HG02759 (cell line): ENCODE data around the gene C16orf92.
"Not testable (repeated sequence)": the region's sequence is repeated elsewhere in the genome, so short reads cannot be mapped to it uniquely, and the experiment has no call there.

Source experiments
- ATAC-seq: cut with Tn5 transposase; IDR thresholded peaks from one replicate; pipeline ENCODE4 v1.9.1; 2021; ENCODE audit warnings: mild to moderate bottlenecking, moderate library complexity; ENCODE audit not compliant: unreplicated experiment

The C16orf92 gene

DNA sequence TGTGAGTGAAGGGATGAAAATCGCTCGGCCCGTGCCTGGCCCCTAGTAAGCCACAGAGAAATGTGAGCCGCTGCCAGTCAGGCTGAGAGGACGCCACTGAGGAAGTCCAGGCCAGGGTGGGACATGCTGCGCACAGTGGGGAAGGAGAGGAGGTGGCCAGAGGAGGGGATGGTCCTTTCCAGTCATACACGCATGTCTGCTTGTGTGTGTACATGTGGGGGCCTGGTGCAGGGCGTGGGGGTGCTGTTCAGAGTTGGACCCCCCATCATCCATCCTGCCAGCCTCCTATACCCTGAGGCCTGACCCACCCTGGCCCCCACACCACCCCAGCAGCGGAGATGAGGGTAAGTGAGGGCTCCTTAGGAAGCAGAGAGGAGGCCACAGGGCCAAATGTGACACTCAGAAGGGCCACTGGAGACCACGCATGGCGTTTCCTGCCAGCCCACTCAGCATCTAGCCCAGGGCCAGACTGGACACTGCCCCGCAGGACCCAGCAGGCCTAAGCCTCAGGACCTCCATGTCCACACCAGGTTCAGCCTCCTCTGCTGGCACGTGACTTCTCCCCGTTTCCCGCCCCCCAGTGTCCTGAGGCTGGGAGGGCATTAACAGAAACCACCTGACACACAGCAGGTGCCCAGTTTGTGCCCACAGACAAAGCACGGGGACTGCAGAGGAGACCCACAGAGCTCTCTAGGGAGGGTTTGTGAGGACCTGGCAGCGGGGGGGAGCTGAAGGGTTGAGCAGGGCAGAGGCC is 19.2 kb upstream of the C16orf92 start:
- no peak for ATAC-seq

DNA sequence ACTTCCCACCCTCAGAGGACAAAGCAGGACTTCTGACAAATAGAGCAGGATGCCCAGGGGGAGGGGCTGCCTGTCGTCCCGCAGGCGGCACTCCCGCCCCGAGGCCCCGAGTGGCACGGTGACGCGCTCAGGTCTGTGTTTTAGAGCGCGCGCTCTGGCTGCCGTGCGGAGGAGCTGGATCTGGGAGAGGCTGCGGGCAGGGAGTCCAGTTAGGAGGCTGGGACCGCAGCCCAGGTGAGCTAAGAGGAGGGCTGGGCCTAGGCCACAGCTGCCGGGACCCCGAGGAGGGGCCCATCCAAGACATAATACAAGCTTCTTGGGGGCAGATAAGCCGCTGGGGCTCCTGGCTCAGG is 18.6 kb upstream of the C16orf92 start:
- ATAC-seq, result no peak

DNA sequence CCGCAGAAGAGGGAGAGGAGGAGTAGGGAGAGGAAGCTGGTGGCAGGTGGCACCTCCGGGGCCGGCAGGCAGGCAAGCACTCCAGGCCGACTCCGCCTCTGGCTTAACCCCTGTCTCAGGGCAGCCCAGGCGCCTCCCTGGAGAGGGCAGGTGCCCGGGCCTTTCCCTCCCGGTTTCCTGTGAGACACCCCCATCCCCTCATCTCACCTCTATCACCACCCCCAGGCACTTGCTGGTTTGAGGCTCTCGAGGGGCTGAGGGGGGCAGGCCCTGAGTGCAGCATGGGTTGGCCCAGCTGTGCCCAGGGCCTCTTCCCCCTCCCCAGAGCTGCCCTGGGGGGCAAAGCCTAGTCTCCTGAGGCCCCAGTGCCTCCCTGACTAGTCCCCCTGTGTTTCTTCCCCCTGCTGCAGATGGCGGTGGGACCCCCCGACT is 18.2 kb upstream of the C16orf92 start:
- ATAC-seq, result no peak

- no peak for ATAC-seq
These were observed 17.5 kb upstream of the C16orf92 start for GRCh38 chr16:30005341-30006094.

DNA sequence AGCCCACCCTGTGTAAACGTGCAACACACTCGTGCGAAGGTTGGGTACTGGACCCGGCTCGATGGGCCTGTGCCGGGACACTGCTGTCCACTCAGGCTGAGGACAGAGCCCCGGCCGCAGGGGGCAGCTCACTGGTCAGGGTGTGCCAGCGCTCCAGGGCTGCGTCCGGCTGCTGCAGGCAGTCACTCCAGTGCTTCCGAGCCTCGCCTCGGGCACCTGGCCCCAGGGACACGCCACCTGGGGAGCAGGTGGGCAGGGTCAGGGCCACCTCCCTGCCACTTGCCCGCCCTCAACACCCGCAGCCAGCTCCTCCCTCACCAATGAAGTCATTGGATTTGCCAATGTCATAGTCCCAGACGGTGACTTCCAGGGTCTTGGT is 16.9 kb upstream of the C16orf92 start:
- no peak for ATAC-seq

DNA sequence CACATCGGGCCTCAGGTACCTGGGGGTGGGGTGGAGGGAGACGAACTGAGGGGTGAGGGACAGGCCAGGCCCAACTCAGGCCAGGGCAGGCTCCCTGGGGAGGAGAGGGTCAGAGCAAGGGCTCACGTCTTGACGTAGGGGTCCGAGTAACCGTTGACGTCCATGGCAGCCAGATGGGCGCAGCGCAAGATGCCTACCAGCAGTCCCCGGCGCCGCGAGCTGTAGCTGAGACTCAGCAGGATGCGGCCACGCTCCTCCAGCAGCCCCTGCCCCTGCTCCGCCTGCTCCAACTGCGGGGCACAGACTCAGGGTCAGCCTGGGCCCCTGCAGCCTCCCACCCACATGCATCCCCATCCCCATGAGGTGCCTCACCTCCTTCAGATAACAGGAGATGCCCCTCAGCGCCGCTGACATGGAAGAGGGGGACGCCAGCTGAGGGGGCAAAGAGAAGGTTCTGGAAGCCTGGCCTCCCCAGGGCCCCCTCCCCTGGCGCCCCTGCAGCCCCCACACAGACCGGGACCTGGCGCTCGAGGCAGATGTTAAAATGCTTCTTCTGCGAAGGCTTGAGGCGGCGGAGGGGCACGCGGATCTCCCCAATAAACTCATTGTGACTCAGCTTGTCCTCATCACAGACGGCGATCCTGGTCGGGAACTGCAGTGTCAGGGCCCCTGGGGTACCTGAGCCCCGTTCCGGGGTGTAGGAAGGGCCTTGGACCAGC is 16.2 kb upstream of the C16orf92 start:
- ATAC-seq, result no peak

DNA sequence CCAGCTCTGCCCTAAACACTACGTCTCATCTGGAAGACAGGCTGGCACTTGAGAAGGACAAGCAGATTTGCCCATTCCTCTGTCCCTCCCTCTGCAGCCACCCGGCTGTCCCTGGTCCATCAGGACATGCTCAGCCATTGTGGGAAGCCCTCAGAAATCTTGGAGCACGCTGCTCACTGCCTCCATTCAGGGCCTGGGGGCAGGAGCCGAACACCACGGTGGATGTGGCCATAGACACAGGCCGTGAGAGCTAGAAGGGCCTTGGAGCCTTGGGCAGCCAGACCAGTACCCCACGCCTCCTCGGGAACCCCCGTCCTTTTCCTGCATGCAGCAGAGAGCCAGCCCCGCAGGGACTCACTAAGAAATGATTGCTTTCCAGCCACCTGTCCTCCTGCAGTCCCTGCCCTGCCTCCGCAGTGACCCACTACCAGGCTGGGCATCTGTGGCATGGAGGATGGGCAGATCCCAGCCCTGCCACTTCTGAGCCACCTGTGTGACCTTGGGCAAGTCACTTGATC is 15.6 kb upstream of the C16orf92 start:
- no peak for ATAC-seq

GRCh38 chr16:30009085-30009862 is 13.7 kb upstream of the C16orf92 start:
- ATAC-seq, result no peak

GRCh38 chr16:30009990-30010843 is 12.8 kb upstream of the C16orf92 start:
- ATAC-seq, result no peak

- no peak for ATAC-seq
These were observed 11.9 kb upstream of the C16orf92 start, which contains the start of gene DOC2A for GRCh38 chr16:30010844-30011713. DOC2A (minus strand) TSS chr16:30011027; CDS start chr16:30010222, 805 bp downstream.

- no peak for ATAC-seq
These were observed 11.1 kb upstream of the C16orf92 start for GRCh38 chr16:30011714-30012504.

DNA sequence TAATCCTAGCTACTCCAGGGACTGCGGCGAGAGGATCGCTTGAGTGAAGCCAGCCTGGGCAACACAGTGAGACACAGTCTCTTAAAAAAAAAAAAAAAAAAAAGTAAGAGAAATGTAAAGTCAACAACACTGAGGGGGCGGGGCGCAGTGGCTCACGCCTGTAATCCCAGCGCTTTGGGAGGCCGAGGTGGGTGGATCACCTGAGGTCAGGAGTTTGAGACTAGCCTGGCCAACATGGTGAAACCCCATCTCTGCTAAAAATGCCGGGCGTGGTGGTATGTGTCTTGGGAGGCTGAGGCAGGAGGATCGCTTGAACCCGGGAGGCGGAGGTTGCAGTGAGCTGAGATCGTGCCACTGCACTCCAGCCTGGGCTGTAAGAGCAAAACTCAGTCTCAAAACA is 10.4 kb upstream of the C16orf92 start:
- ATAC-seq, result not testable (repeated sequence)

GRCh38 chr16:30015450-30015849 is 7.5 kb upstream of the C16orf92 start:
- ATAC-seq, result not testable (repeated sequence)

DNA sequence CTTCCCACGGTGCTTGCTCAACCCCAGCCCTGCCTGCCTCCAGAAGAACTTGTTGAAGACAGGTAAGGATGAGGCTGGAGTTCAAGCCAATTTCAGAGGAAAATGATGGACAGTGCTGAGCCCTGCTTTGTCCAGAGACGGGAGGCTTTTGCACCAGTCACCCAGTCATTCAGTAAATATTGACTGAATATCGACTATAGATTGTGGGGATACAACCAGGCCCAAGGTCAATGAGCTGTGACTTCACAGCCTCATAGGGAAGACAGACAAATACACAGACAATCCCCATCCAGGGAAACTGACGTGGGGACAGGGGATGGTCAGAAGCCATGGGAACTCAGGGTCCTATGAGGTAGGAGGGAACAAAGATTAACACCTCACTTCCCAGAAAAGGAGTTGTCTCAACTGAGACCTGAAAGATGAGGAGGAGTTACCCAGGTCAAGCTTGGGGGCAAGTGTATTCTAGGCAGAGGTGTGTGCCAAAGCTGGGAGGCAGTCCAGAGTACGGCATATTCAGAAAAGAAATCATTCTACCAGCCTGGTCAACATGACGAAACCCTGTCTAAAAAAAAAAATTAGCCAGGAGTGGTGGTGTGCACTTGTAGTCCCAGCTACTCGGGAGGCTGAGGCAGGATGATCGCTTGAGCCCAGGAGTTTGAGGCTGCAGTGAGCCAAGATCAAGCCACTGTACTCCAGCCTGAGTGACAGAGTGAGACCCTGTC is 6.3 kb upstream of the C16orf92 start:
- no peak for ATAC-seq

DNA sequence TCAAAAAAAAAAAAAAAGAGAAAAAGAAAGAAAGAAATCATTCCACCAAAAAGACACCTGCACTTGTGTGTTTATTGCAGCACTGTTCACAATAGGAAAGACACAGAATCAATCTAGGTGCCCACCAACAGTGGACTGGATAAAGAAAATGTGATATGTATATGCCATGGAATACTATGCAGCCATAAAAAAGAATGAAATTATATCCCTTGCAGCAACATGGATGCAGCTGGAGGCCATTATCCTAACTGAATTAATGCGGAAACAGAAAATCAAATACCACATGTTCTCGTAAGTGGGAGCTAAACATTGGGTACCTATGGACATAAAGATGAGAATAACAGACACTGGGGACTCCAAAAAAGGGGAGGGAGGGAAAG is 5.7 kb upstream of the C16orf92 start:
- ATAC-seq, result no peak

DNA sequence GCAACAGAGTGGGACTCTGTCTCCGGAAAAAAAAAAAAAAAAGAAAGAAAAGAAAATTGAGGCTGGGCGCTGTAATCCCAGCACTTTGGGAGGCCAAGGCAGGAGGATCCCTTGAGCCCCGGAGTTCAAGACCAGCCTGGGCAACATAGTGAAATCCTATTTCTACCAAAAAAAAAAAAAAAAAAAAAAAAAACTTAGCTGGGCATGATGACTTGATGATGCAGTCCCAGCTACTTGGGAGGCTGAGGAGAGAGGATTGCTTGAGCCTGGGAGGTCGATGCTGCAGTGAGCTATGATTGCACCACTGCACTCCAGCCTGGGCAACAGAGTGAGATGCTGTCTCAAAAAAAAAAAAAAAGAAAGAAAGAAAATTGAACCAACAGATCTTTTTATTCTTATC is 5.1 kb upstream of the C16orf92 start:
- ATAC-seq, result not testable (repeated sequence)

GRCh38 chr16:30018731-30019158 is 4.3 kb upstream of the C16orf92 start:
- no peak for ATAC-seq
